ENCODE results near the gene RELL1. TPM values are rescaled to one million over a fixed set of nuclear protein-coding genes. Genes with fewer than 3 reads are reported as not detected.

Gene RELL1
- total RNA-seq (17.2 TPM), polyA plus RNA-seq (1.6 TPM)
- long read RNA-seq, donor 1: 0 reads
- long read RNA-seq, donor 2: 0 reads
- long read RNA-seq, donor 3: 0 reads
- long read RNA-seq, donor 4, partial matches to known transcripts: 0 of 2 reads
- long read RNA-seq, donor 4, other reads (novel, unspliced or antisense): 0 of 2 reads
- long read RNA-seq, donor 5, partial matches to known transcripts: 12 of 12 reads
- long read RNA-seq, donor 5, other reads (novel, unspliced or antisense): 0 of 12 reads
- long read RNA-seq, donor 6, partial matches to known transcripts: 0 of 2 reads
- long read RNA-seq, donor 6, other reads (novel, unspliced or antisense): 0 of 2 reads
- long read RNA-seq, donor 7: 0 reads
- long read RNA-seq, donor 8, partial matches to known transcripts: 0 of 1 reads
- long read RNA-seq, donor 8, other reads (novel, unspliced or antisense): 0 of 1 reads
- long read RNA-seq, donor 9: 0 reads
- long read RNA-seq, donor 10, partial matches to known transcripts: 0 of 2 reads
- long read RNA-seq, donor 10, other reads (novel, unspliced or antisense): 0 of 2 reads

- peak; percentile 98 to 100 (median 99) for DNase-seq (ENCODE audit: low read depth in 6 of 9, low spot score in 9 of 9)
- WGBS: under 1% methylated on average over 58 of the region's 58 CpGs
- H3K9me3 ChIP-seq (ENCODE audit: control insufficient read depth in 2 of 2, insufficient read depth in 1 of 2, low read length in 1 of 2): no peaks in the 10 kb centered on the region
- peak within 1 kb of the TSS; percentile 54 to 83 for H3K4me3 ChIP-seq (ENCODE audit: low read length in 2 of 2)
- peak within 1 kb of the TSS; percentile 70 to 85 for H3K27ac ChIP-seq (ENCODE audit: low read depth in 1 of 2, low read length in 1 of 2)
- H3K27me3 ChIP-seq (ENCODE audit: control insufficient read depth in 2 of 2, insufficient read depth in 1 of 2, low read length in 1 of 2): no peaks in the 10 kb centered on the region
- H3K36me3 ChIP-seq (ENCODE audit: control insufficient read depth in 2 of 2, insufficient read depth in 2 of 2, low read length in 1 of 2): no peaks in the 10 kb centered on the region
- peaks cover 18 to 29% of the 10 kb centered on the region in 2 donors for H3K4me1 ChIP-seq (ENCODE audit: control insufficient read depth in 2 of 2, insufficient read depth in 2 of 2, low read length in 2 of 2)
Observed at GRCh38 chr4:37686373-37687193, at the start of gene RELL1. RELL1 (minus strand) TSS chr4:37686376; CDS start chr4:37686287, 89 bp downstream.

- no peaks in the 10 kb centered on the region for H3K9me3 ChIP-seq (ENCODE audit: control insufficient read depth in 2 of 2, insufficient read depth in 1 of 2, low read length in 1 of 2)
- H3K4me3 ChIP-seq (ENCODE audit: low read length in 2 of 2): no peak overlapping the region
- no peaks in the 10 kb centered on the region for H3K27me3 ChIP-seq (ENCODE audit: control insufficient read depth in 2 of 2, insufficient read depth in 1 of 2, low read length in 1 of 2)
- WGBS: 94% methylated on average over 5 of the region's 5 CpGs
- DNase-seq (ENCODE audit: low read depth in 6 of 9, low spot score in 9 of 9): no peak
- no peaks in the 10 kb centered on the region for H3K4me1 ChIP-seq (ENCODE audit: control insufficient read depth in 2 of 2, insufficient read depth in 2 of 2, low read length in 2 of 2)
- no peaks in the 10 kb centered on the region for H3K36me3 ChIP-seq (ENCODE audit: control insufficient read depth in 2 of 2, insufficient read depth in 2 of 2, low read length in 1 of 2)
- no peak overlapping the region for H3K27ac ChIP-seq (ENCODE audit: low read depth in 1 of 2, low read length in 1 of 2)
Observed at GRCh38 chr4:37735578-37735977, 49.4 kb upstream of the RELL1 start.

- H3K9me3 ChIP-seq (ENCODE audit: control insufficient read depth in 2 of 2, insufficient read depth in 1 of 2, low read length in 1 of 2): no peaks in the 10 kb centered on the region
- no peak overlapping the region for H3K27ac ChIP-seq (ENCODE audit: low read depth in 1 of 2, low read length in 1 of 2)
- H3K4me1 ChIP-seq (ENCODE audit: control insufficient read depth in 2 of 2, insufficient read depth in 2 of 2, low read length in 2 of 2): peaks cover 2 to 3% of the 10 kb centered on the region in 2 donors
- WGBS: over 99% methylated on average over 3 of the region's 3 CpGs
- H3K27me3 ChIP-seq (ENCODE audit: control insufficient read depth in 2 of 2, insufficient read depth in 1 of 2, low read length in 1 of 2): no peaks in the 10 kb centered on the region
- no peaks in the 10 kb centered on the region for H3K36me3 ChIP-seq (ENCODE audit: control insufficient read depth in 2 of 2, insufficient read depth in 2 of 2, low read length in 1 of 2)
- DNase-seq (ENCODE audit: low read depth in 6 of 9, low spot score in 9 of 9): no peak
- H3K4me3 ChIP-seq (ENCODE audit: low read length in 2 of 2): no peak overlapping the region
Observed at GRCh38 chr4:37734989-37735388, 48.8 kb upstream of the RELL1 start.

- Histone ChIP-seq H3K27me3 (ENCODE audit: control insufficient read depth in 2 of 2, insufficient read depth in 1 of 2, low read length in 1 of 2) (no peaks in the 10 kb centered on the region), H3K36me3 (ENCODE audit: control insufficient read depth in 2 of 2, insufficient read depth in 2 of 2, low read length in 1 of 2) (no peaks in the 10 kb centered on the region), H3K27ac (ENCODE audit: low read depth in 1 of 2, low read length in 1 of 2) (no peak overlapping the region), H3K4me3 (ENCODE audit: low read length in 2 of 2) (no peak overlapping the region), H3K4me1 (ENCODE audit: control insufficient read depth in 2 of 2, insufficient read depth in 2 of 2, low read length in 2 of 2) (peaks cover 11 to 13% of the 10 kb centered on the region in 2 donors), H3K9me3 (ENCODE audit: control insufficient read depth in 2 of 2, insufficient read depth in 1 of 2, low read length in 1 of 2) (peaks cover 0 to 7% of the 10 kb centered on the region in 2 donors)
- DNase-seq (ENCODE audit: low read depth in 6 of 9, low spot score in 9 of 9): no peak
- 87% methylated on average over 6 of the region's 6 CpGs for WGBS
Observed at GRCh38 chr4:37733240-37733867, 47.2 kb upstream of the RELL1 start.

GRCh38 chr4:37732526-37733186, 46.5 kb upstream of the RELL1 start:
- WGBS: 96% methylated on average over 5 of the region's 5 CpGs
- peaks cover 0 to 7% of the 10 kb centered on the region in 2 donors for H3K9me3 ChIP-seq (ENCODE audit: control insufficient read depth in 2 of 2, insufficient read depth in 1 of 2, low read length in 1 of 2)
- no peaks in the 10 kb centered on the region for H3K36me3 ChIP-seq (ENCODE audit: control insufficient read depth in 2 of 2, insufficient read depth in 2 of 2, low read length in 1 of 2)
- no peak for DNase-seq (ENCODE audit: low read depth in 6 of 9, low spot score in 9 of 9)
- H3K27ac ChIP-seq (ENCODE audit: low read depth in 1 of 2, low read length in 1 of 2): no peak overlapping the region
- H3K27me3 ChIP-seq (ENCODE audit: control insufficient read depth in 2 of 2, insufficient read depth in 1 of 2, low read length in 1 of 2): no peaks in the 10 kb centered on the region
- no peak overlapping the region for H3K4me3 ChIP-seq (ENCODE audit: low read length in 2 of 2)
- peaks cover 11 to 16% of the 10 kb centered on the region in 2 donors for H3K4me1 ChIP-seq (ENCODE audit: control insufficient read depth in 2 of 2, insufficient read depth in 2 of 2, low read length in 2 of 2)

GRCh38 chr4:37729649-37730004, 43.5 kb upstream of the RELL1 start:
- Histone ChIP-seq H3K27ac (ENCODE audit: low read depth in 1 of 2, low read length in 1 of 2) (peak overlapping the region in 1 of 2 donors; percentile 39), H3K9me3 (ENCODE audit: control insufficient read depth in 2 of 2, insufficient read depth in 1 of 2, low read length in 1 of 2) (peaks cover 0 to 7% of the 10 kb centered on the region in 2 donors), H3K4me1 (ENCODE audit: control insufficient read depth in 2 of 2, insufficient read depth in 2 of 2, low read length in 2 of 2) (peaks cover 11 to 18% of the 10 kb centered on the region in 2 donors), H3K4me3 (ENCODE audit: low read length in 2 of 2) (no peak overlapping the region), H3K27me3 (ENCODE audit: control insufficient read depth in 2 of 2, insufficient read depth in 1 of 2, low read length in 1 of 2) (no peaks in the 10 kb centered on the region), H3K36me3 (ENCODE audit: control insufficient read depth in 2 of 2, insufficient read depth in 2 of 2, low read length in 1 of 2) (no peaks in the 10 kb centered on the region)
- 98% methylated on average over 2 of the region's 2 CpGs for WGBS
- no peak for DNase-seq (ENCODE audit: low read depth in 6 of 9, low spot score in 9 of 9)

- H3K27me3 ChIP-seq (ENCODE audit: control insufficient read depth in 2 of 2, insufficient read depth in 1 of 2, low read length in 1 of 2): no peaks in the 10 kb centered on the region
- H3K4me3 ChIP-seq (ENCODE audit: low read length in 2 of 2): no peak overlapping the region
- H3K9me3 ChIP-seq (ENCODE audit: control insufficient read depth in 2 of 2, insufficient read depth in 1 of 2, low read length in 1 of 2): peaks cover 0 to 7% of the 10 kb centered on the region in 2 donors
- DNase-seq (ENCODE audit: low read depth in 6 of 9, low spot score in 9 of 9): no peak
- H3K27ac ChIP-seq (ENCODE audit: low read depth in 1 of 2, low read length in 1 of 2): no peak overlapping the region
- peaks cover 12 to 20% of the 10 kb centered on the region in 2 donors for H3K4me1 ChIP-seq (ENCODE audit: control insufficient read depth in 2 of 2, insufficient read depth in 2 of 2, low read length in 2 of 2)
- no peaks in the 10 kb centered on the region for H3K36me3 ChIP-seq (ENCODE audit: control insufficient read depth in 2 of 2, insufficient read depth in 2 of 2, low read length in 1 of 2)
Observed at GRCh38 chr4:37728064-37728463, 41.9 kb upstream of the RELL1 start.

GRCh38 chr4:37727635-37728034, 41.5 kb upstream of the RELL1 start:
- H3K4me3 ChIP-seq (ENCODE audit: low read length in 2 of 2): no peak overlapping the region
- no peak overlapping the region for H3K27ac ChIP-seq (ENCODE audit: low read depth in 1 of 2, low read length in 1 of 2)
- peaks cover 16 to 24% of the 10 kb centered on the region in 2 donors for H3K4me1 ChIP-seq (ENCODE audit: control insufficient read depth in 2 of 2, insufficient read depth in 2 of 2, low read length in 2 of 2)
- no peak for DNase-seq (ENCODE audit: low read depth in 6 of 9, low spot score in 9 of 9)
- H3K36me3 ChIP-seq (ENCODE audit: control insufficient read depth in 2 of 2, insufficient read depth in 2 of 2, low read length in 1 of 2): no peaks in the 10 kb centered on the region
- 97% methylated on average over 1 of the region's 1 CpG for whole genome bisulfite sequencing
- H3K9me3 ChIP-seq (ENCODE audit: control insufficient read depth in 2 of 2, insufficient read depth in 1 of 2, low read length in 1 of 2): peaks cover 0 to 7% of the 10 kb centered on the region in 2 donors
- no peaks in the 10 kb centered on the region for H3K27me3 ChIP-seq (ENCODE audit: control insufficient read depth in 2 of 2, insufficient read depth in 1 of 2, low read length in 1 of 2)
